Effector memory CD4-positive, alpha-beta T cell (primary cell): ENCODE data around the gene SRGAP3.

Source experiments
- DNase-seq, 3 donors: peaks; one replicate each; pipeline ENCODE4 v3.0.0-alpha.2; 2020
- H3K27ac ChIP-seq: 2 replicates; pipeline ENCODE4 v1.7.0; 2013; ENCODE audit warnings: mild to moderate bottlenecking, low read length, moderate library complexity; ENCODE audit not compliant: insufficient read depth, poor library complexity, severe bottlenecking
- H3K27me3 ChIP-seq: replicated peaks from 2 replicates; pipeline ENCODE4 v1.7.0; 2013; ENCODE audit warnings: mild to moderate bottlenecking, low read length; ENCODE audit not compliant: insufficient read depth, control insufficient read depth, poor library complexity, severe bottlenecking
- H3K36me3 ChIP-seq: 2 replicates; pipeline ENCODE4 v1.7.0; 2013; ENCODE audit warnings: mild to moderate bottlenecking, low read length, moderate library complexity; ENCODE audit not compliant: control insufficient read depth, insufficient read depth
- H3K4me1 ChIP-seq: 2 replicates; pipeline ENCODE4 v1.7.0; 2013; ENCODE audit warnings: low read length, mild to moderate bottlenecking; ENCODE audit not compliant: control insufficient read depth, insufficient read depth, poor library complexity, severe bottlenecking
- H3K4me3 ChIP-seq: 2 replicates; pipeline ENCODE4 v1.7.0; 2013; ENCODE audit warnings: low read length, low read depth, mild to moderate bottlenecking; ENCODE audit not compliant: insufficient read depth, poor library complexity, severe bottlenecking
- H3K9me3 ChIP-seq: 2 replicates; pipeline ENCODE4 v1.7.0; 2013; ENCODE audit warnings: mild to moderate bottlenecking, low read length, moderate library complexity; ENCODE audit not compliant: control insufficient read depth

Gene SRGAP3

GRCh38 chr3:9230596-9230995 lies 18.9 kb downstream of the SRGAP3 start:
- no peaks in the 10 kb centered on the region for H3K4me1 ChIP-seq
- no peak for DNase-seq

GRCh38 chr3:9229879-9230278 lies 19.6 kb downstream of the SRGAP3 start:
- Histone ChIP-seq H3K36me3 (no peaks in the 10 kb centered on the region), H3K4me1 (no peaks in the 10 kb centered on the region), H3K9me3 (no peaks in the 10 kb centered on the region), H3K27me3 (no peaks in the 10 kb centered on the region), H3K4me3 (no peak overlapping the region), H3K27ac (no peak overlapping the region)
- DNase-seq: no peak

More at GRCh38 chr3:9230596-9230995, 18.9 kb downstream of the SRGAP3 start:
- no peak overlapping the region for H3K4me3 ChIP-seq
- no peaks in the 10 kb centered on the region for H3K27me3 ChIP-seq
- no peak overlapping the region for H3K27ac ChIP-seq
- H3K9me3 ChIP-seq: no peaks in the 10 kb centered on the region
- no peaks in the 10 kb centered on the region for H3K36me3 ChIP-seq

- no peak for DNase-seq
- Histone ChIP-seq H3K27me3 (no peaks in the 10 kb centered on the region), H3K27ac (no peak overlapping the region), H3K9me3 (no peaks in the 10 kb centered on the region), H3K4me3 (no peak overlapping the region), H3K4me1 (no peaks in the 10 kb centered on the region), H3K36me3 (no peaks in the 10 kb centered on the region)
These were observed 20.1 kb downstream of the SRGAP3 start for GRCh38 chr3:9229325-9229724.

- no peaks in the 10 kb centered on the region for H3K9me3 ChIP-seq
- H3K4me3 ChIP-seq: no peak overlapping the region
- DNase-seq: no peak
- H3K27me3 ChIP-seq: no peaks in the 10 kb centered on the region
- no peak overlapping the region for H3K27ac ChIP-seq
- H3K4me1 ChIP-seq: no peaks in the 10 kb centered on the region
- H3K36me3 ChIP-seq: no peaks in the 10 kb centered on the region
These were observed 23.1 kb downstream of the SRGAP3 start for GRCh38 chr3:9226326-9226725.

GRCh38 chr3:9225268-9225667 lies 24.2 kb downstream of the SRGAP3 start:
- Histone ChIP-seq H3K4me1 (no peaks in the 10 kb centered on the region), H3K9me3 (no peaks in the 10 kb centered on the region), H3K4me3 (no peak overlapping the region), H3K36me3 (no peaks in the 10 kb centered on the region), H3K27ac (no peak overlapping the region), H3K27me3 (no peaks in the 10 kb centered on the region)
- no peak for DNase-seq

- Histone ChIP-seq H3K27ac (no peak overlapping the region), H3K27me3 (no peaks in the 10 kb centered on the region), H3K4me3 (no peak overlapping the region), H3K36me3 (no peaks in the 10 kb centered on the region), H3K4me1 (no peaks in the 10 kb centered on the region), H3K9me3 (no peaks in the 10 kb centered on the region)
- DNase-seq: no peak
These were observed 25.0 kb downstream of the SRGAP3 start for GRCh38 chr3:9224490-9224889.

- no peaks in the 10 kb centered on the region for H3K4me1 ChIP-seq
- H3K36me3 ChIP-seq: no peaks in the 10 kb centered on the region
- no peak for DNase-seq
These were observed 25.8 kb downstream of the SRGAP3 start for GRCh38 chr3:9223672-9224071.

GRCh38 chr3:9222956-9223639 lies 26.3 kb downstream of the SRGAP3 start:
- H3K27me3 ChIP-seq: no peaks in the 10 kb centered on the region
- H3K36me3 ChIP-seq: no peaks in the 10 kb centered on the region
- H3K9me3 ChIP-seq: no peaks in the 10 kb centered on the region
- no peak overlapping the region for H3K27ac ChIP-seq
- H3K4me1 ChIP-seq: no peaks in the 10 kb centered on the region
- DNase-seq: no peak
- H3K4me3 ChIP-seq: no peak overlapping the region

More at GRCh38 chr3:9223672-9224071, 25.8 kb downstream of the SRGAP3 start:
- H3K9me3 ChIP-seq: no peaks in the 10 kb centered on the region
- H3K4me3 ChIP-seq: no peak overlapping the region
- no peak overlapping the region for H3K27ac ChIP-seq
- no peaks in the 10 kb centered on the region for H3K27me3 ChIP-seq

- H3K4me1 ChIP-seq: no peaks in the 10 kb centered on the region
- no peaks in the 10 kb centered on the region for H3K36me3 ChIP-seq
- no peaks in the 10 kb centered on the region for H3K9me3 ChIP-seq
- H3K27me3 ChIP-seq: no peaks in the 10 kb centered on the region
- H3K27ac ChIP-seq: no peak overlapping the region
- DNase-seq: no peak
- H3K4me3 ChIP-seq: no peak overlapping the region
These were observed 27.4 kb downstream of the SRGAP3 start for GRCh38 chr3:9222049-9222448.

- Histone ChIP-seq H3K4me3 (no peak overlapping the region), H3K36me3 (no peaks in the 10 kb centered on the region), H3K27ac (no peak overlapping the region), H3K27me3 (no peaks in the 10 kb centered on the region), H3K9me3 (no peaks in the 10 kb centered on the region), H3K4me1 (no peaks in the 10 kb centered on the region)
- DNase-seq: no peak
These were observed 31.0 kb downstream of the SRGAP3 start for GRCh38 chr3:9218514-9218846.
